HEK293 (cell line): Measurements from ENCODE around the gene CS.

ENCODE experiments used
- CTCF ChIP-seq: fragments of 450-650 bp; formaldehyde crosslinking; IDR thresholded peaks from 2 replicates; pipeline ENCODE4 v1.5.1; 2016; ENCODE audit warnings: missing biosample characterization, missing genetic modification characterization
- GLI2 ChIP-seq: fragments of 450-650 bp; formaldehyde crosslinking; IDR thresholded peaks from 2 replicates; pipeline ENCODE4; 2017; ENCODE audit warnings: missing biosample characterization, missing genetic modification characterization, low read depth, borderline replicate concordance
- HOXC10 ChIP-seq: sonication (generic); formaldehyde crosslinking; IDR thresholded peaks from 2 replicates; pipeline ENCODE4 v1.8.1; 2023; ENCODE audit warnings: mild to moderate bottlenecking, missing genetic modification reagents
- HOXD13 ChIP-seq: sonication (generic); formaldehyde crosslinking; IDR thresholded peaks from 2 replicates; pipeline ENCODE4 v1.8.0; 2022; ENCODE audit warnings: missing genetic modification reagents, borderline replicate concordance

- TF ChIP-seq HOXD13 (CRISPR knock-in tag) (no peak), GLI2 (tag by site-specific recombination) (no peak), HOXC10 (CRISPR knock-in tag) (no peak), CTCF (tag by site-specific recombination) (no peak)
These were observed 17.5 kb upstream of the CS start for GRCh38 chr12:56317675-56318074.
